Breast epithelium (tissue), 4 donors: Measurements from ENCODE around the gene MIER2. TPM values are rescaled to one million over a fixed set of nuclear protein-coding genes. Genes with fewer than 3 reads are reported as not detected.
"Not testable (repeated sequence)": the region's sequence is repeated elsewhere in the genome, so short reads cannot be mapped to it uniquely, and the experiment has no call there.

ENCODE experiments used
- DNase-seq, 2 donors: peaks; one replicate each; pipeline ENCODE4 v3.0.0-alpha.2; 2019; ENCODE audit warnings: low spot score in 2 of 2
- H3K27ac ChIP-seq, 2 donors: fragments of 200-600 bp; sonication (generic) in 1 of 2; one replicate each; pipeline ENCODE4 v1.5.1; 2016 to 2019; ENCODE audit warnings: mild to moderate bottlenecking in 1 of 2
- H3K27me3 ChIP-seq, 2 donors: fragments of 200-600 bp; sonication (generic) in 1 of 2; one replicate each; pipeline versions ENCODE4 v1.5.1 to v1.6.0; 2017 to 2019; ENCODE audit warnings: control low read depth in 1 of 2, mild to moderate bottlenecking in 1 of 2
- H3K36me3 ChIP-seq: fragments of 200-600 bp; one replicate; pipeline ENCODE4 v1.5.1; 2019
- H3K4me1 ChIP-seq, 2 donors: fragments of 200-600 bp; sonication (generic); one replicate each; pipeline ENCODE4 v1.5.1; 2016 to 2019; ENCODE audit warnings: control low read depth in 1 of 2
- H3K4me3 ChIP-seq, 3 donors: fragments of 200-600 bp; sonication (generic); 1 replicate in 2 of 3; 2 replicates in 1 of 3; pipeline ENCODE4 v1.5.1; 2016 to 2019; ENCODE audit warnings: mild to moderate bottlenecking in 3 of 3, moderate library complexity in 2 of 3
- H3K9me3 ChIP-seq, 2 donors: fragments of 200-600 bp; sonication (generic) in 1 of 2; one replicate each; pipeline ENCODE4 v1.5.1; 2016 to 2019; ENCODE audit warnings: control low read depth in 1 of 2
- POLR2A ChIP-seq: fragments of 450-650 bp; IDR thresholded peaks from one replicate; pipeline ENCODE4 v1.6.1; 2016; ENCODE audit warnings: antibody characterized with exemption, mild to moderate bottlenecking, moderate library complexity
- POLR2AphosphoS5 ChIP-seq, 3 donors: sonication (generic); formaldehyde crosslinking; IDR thresholded peaks; one replicate each; pipeline ENCODE4 v1.6.1; 2017; ENCODE audit warnings: antibody characterized with exemption in 3 of 3
- intact Hi-C: fragments of 100-400 bp; cut with DNase I; formaldehyde crosslinking; loops from one replicate; pipeline ENCODE4 v1.15.1; 2023; ENCODE audit warnings: low total_unique reads
- total RNA-seq, 3 donors: library from RNA; depleted of rRNA; stranded (reverse); fragments of >200 nt; gene quantifications; one replicate each; pipeline ENCODE4 v1.1.0, GENCODE V29; 2016
- TF ChIP-seq, protein P1 (sequence below), 3 donors: fragments of 450-650 bp; IDR thresholded peaks; one replicate each; pipeline ENCODE4 v1.5.1; 2016 to 2017; ENCODE audit warnings: antibody characterized with exemption in 3 of 3, mild to moderate bottlenecking in 3 of 3, moderate library complexity in 3 of 3

MIER2 gene
- total RNA-seq, 3 donors from 2014 or later, result 5.4 to 17.0 (median 12.8) TPM

DNA sequence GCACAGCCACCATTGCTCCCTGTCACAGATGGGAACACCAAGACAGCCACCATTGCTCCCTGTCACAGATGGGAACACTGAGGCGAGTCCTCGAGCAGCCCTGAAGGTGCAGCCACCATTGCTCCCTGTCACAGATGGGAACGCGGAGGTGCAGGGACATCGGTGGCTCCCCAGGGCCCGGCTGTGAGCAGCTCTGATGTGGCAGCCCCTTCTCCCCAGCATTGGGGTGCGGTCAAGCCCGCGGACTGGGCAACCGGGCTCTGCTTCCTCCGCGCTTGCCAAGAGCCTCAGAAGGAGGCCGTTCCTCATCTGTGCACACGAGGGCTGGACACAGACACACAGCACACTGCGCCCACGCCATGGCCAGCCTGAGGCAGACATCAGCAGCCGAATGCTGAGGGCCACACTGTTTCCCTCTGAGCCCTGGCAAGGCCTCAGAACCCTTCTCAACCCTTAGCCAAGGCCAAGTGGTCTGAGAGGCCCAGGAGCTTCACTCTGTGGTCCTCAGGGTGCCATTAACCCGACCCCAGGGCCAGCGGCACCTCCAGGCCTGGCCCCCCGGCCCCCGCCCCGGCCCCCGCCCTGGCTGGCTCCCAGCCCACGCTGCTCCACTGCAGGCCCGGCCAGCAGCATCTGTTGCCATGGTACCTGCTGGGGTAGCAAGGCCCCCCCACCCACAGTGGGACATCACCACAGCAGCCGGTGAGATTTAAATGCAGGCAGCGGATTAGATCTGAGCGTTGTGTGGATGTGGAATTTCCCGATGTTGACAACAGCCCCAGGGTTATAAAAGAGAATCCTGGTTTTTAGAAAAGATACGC is 46.0 kb upstream of the MIER2 start:
- H3K27ac ChIP-seq, result no peak overlapping the region
- TF ChIP-seq POLR2A (no peak), POLR2AphosphoS5 (IDR thresholded peaks at IDR 0.05) (no peak)
- TF ChIP-seq, protein P1, sequence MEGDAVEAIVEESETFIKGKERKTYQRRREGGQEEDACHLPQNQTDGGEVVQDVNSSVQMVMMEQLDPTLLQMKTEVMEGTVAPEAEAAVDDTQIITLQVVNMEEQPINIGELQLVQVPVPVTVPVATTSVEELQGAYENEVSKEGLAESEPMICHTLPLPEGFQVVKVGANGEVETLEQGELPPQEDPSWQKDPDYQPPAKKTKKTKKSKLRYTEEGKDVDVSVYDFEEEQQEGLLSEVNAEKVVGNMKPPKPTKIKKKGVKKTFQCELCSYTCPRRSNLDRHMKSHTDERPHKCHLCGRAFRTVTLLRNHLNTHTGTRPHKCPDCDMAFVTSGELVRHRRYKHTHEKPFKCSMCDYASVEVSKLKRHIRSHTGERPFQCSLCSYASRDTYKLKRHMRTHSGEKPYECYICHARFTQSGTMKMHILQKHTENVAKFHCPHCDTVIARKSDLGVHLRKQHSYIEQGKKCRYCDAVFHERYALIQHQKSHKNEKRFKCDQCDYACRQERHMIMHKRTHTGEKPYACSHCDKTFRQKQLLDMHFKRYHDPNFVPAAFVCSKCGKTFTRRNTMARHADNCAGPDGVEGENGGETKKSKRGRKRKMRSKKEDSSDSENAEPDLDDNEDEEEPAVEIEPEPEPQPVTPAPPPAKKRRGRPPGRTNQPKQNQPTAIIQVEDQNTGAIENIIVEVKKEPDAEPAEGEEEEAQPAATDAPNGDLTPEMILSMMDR (IDR thresholded peaks at IDR 0.05), result no peak
- no peak overlapping the region for H3K4me3 ChIP-seq
- peaks cover 0 to 9% of the 10 kb centered on the region in 2 donors for H3K27me3 ChIP-seq
- intact Hi-C loops, result no loop called here
- H3K9me3 ChIP-seq, result no peaks in the 10 kb centered on the region
- DNase-seq, result no peak
- H3K4me1 ChIP-seq, result no peaks in the 10 kb centered on the region
- H3K36me3 ChIP-seq, result no peaks in the 10 kb centered on the region

GRCh38 chr19:389935-390289 is 45.3 kb upstream of the MIER2 start:
- peaks cover 0 to 9% of the 10 kb centered on the region in 2 donors for H3K27me3 ChIP-seq
- H3K4me3 ChIP-seq, result no peak overlapping the region
- no peaks in the 10 kb centered on the region for H3K4me1 ChIP-seq
- H3K9me3 ChIP-seq, result no peaks in the 10 kb centered on the region
- no peak for TF ChIP-seq POLR2A
- no peak for TF ChIP-seq POLR2AphosphoS5 (IDR thresholded peaks at IDR 0.05)
- TF ChIP-seq, protein P1 (IDR thresholded peaks at IDR 0.05), result no peak
- DNase-seq, result no peak
- H3K27ac ChIP-seq, result no peak overlapping the region
- no peaks in the 10 kb centered on the region for H3K36me3 ChIP-seq
- intact Hi-C loops, result no loop called here

GRCh38 chr19:389255-389934 is 44.8 kb upstream of the MIER2 start:
- H3K27me3 ChIP-seq, result peaks cover 0 to 9% of the 10 kb centered on the region in 2 donors
- H3K4me3 ChIP-seq, result no peak overlapping the region
- intact Hi-C loops, result no loop called here
- no peak for DNase-seq
- H3K27ac ChIP-seq, result no peak overlapping the region
- no peaks in the 10 kb centered on the region for H3K36me3 ChIP-seq
- H3K4me1 ChIP-seq, result no peaks in the 10 kb centered on the region
- TF ChIP-seq, protein P1 (IDR thresholded peaks at IDR 0.05), result no peak
- no peak for TF ChIP-seq POLR2A
- no peak for TF ChIP-seq POLR2AphosphoS5 (IDR thresholded peaks at IDR 0.05)
- no peaks in the 10 kb centered on the region for H3K9me3 ChIP-seq

GRCh38 chr19:388691-389090 is 44.1 kb upstream of the MIER2 start:
- Histone ChIP-seq H3K27me3 (peaks cover 0 to 9% of the 10 kb centered on the region in 2 donors), H3K4me3 (no peak overlapping the region), H3K27ac (no peak overlapping the region), H3K4me1 (no peaks in the 10 kb centered on the region), H3K36me3 (no peaks in the 10 kb centered on the region), H3K9me3 (no peaks in the 10 kb centered on the region)
- no peak for TF ChIP-seq POLR2A
- TF ChIP-seq, protein P1 (IDR thresholded peaks at IDR 0.05), result no peak
- intact Hi-C loops, result no loop called here
- no peak for DNase-seq

- no peaks in the 10 kb centered on the region for H3K4me1 ChIP-seq
- peaks cover 0 to 9% of the 10 kb centered on the region in 2 donors for H3K27me3 ChIP-seq
- intact Hi-C loops, result no loop called here
- no peaks in the 10 kb centered on the region for H3K9me3 ChIP-seq
- TF ChIP-seq POLR2A (no peak), POLR2AphosphoS5 (IDR thresholded peaks at IDR 0.05) (no peak)
- TF ChIP-seq, protein P1 (IDR thresholded peaks at IDR 0.05), result no peak
- no peak overlapping the region for H3K4me3 ChIP-seq
- no peak overlapping the region for H3K27ac ChIP-seq
- H3K36me3 ChIP-seq, result no peaks in the 10 kb centered on the region
- DNase-seq, result no peak
Observed at GRCh38 chr19:387777-388176, 43.2 kb upstream of the MIER2 start.

DNA sequence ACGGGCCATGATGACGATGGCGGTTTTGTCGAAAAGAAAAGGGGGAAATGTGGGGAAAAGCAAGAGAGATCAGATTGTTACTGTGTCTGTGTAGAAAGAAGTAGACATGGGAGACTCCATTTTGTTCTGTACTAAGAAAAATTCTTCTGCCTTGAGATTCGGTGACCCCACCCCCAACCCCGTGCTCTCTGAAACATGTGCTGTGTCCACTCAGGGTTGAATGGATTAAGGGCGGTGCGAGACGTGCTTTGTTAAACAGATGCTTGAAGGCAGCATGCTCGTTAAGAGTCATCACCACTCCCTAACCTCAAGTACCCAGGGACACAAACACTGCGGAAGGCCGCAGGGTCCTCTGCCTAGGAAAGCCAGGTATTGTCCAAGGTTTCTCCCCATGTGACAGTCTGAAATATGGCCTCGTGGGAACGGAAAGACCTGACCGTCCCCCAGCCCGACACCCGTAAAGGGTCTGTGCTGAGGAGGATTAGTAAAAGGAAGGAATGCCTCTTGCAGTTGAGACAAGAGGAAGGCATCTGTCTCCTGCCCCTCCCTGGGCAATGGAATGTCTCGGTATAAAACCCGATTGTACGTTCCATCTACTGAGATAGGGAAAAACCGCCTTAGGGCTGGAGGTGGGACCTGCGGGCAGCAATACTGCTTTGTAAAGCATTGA is 42.2 kb upstream of the MIER2 start:
- H3K4me3 ChIP-seq, H3K27me3 ChIP-seq, H3K4me1 ChIP-seq, H3K27ac ChIP-seq, H3K9me3 ChIP-seq, intact Hi-C loops, DNase-seq, H3K36me3 ChIP-seq: not testable (repeated sequence)

- H3K4me1 ChIP-seq, H3K36me3 ChIP-seq, DNase-seq, intact Hi-C loops, H3K9me3 ChIP-seq, H3K4me3 ChIP-seq, H3K27ac ChIP-seq, H3K27me3 ChIP-seq: not testable (repeated sequence)
Observed at GRCh38 chr19:386189-386588, 41.6 kb upstream of the MIER2 start.
